Activated CD4-positive, CD25-positive, alpha-beta regulatory T cell (primary cell): Measurements from ENCODE around the gene PIP5K1B.

Experiments
- DNase-seq, 4 experiments: peaks; one replicate each; lab custom pipeline; 2025; lab: John Stamatoyannopoulos, UW

The PIP5K1B gene

GRCh38 chr9:68738358-68738757, 33.3 kb downstream of the PIP5K1B start:
- no peak for DNase-seq

- no peak for DNase-seq
Observed at GRCh38 chr9:68739621-68740174, 34.7 kb downstream of the PIP5K1B start.

DNA sequence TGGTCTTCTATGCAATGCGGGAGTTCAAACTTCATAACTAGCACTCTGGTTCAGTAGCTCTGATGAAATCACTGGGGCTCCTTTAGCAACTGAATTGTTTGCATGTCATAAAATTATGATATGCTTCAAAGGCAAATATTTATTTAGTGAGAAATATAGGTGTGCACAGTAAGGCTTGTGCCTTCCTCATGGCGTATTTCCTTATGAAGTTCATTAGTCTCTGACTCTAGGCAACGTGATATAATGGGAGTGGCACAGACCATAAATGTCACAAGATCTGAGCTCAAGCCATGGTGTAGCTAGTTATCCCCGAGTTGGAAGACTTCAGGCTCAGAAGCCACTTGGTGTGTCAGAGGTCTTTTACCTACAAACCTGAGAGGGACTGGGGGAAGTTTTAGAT, 35.5 kb downstream of the PIP5K1B start:
- no peak for DNase-seq

GRCh38 chr9:68741234-68741633, 36.2 kb downstream of the PIP5K1B start:
- no peak for DNase-seq

DNA sequence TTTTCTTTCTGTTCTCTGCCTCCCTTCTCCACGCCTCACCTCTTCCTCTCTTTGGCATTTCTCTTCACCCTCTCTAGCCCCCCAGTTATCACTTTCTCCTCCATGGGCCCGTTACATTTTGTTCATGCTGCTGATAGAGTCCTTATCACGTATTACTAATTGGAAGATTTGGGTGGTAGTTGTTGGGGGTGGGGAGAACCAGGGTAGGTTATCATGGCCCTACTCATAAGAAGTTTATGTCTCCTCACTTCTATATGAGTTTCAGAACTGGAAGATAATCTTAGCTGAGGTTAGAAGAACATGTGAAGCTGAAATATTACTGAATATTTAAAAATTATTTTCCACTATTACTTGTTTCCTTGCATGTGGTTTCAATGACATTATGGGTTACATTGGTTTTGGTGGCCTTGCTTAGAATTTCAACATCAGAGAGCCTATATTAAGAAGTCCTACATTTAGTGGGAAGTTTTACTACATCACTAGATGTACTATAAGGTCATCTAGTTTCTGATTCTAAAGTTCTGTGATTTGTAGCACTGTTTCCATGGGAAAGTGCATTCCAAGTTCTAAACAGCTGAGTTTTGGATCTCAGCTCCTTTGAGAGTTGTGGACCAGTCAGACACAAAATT, 36.8 kb downstream of the PIP5K1B start:
- DNase-seq = no peak

GRCh38 chr9:68742333-68742730, 37.3 kb downstream of the PIP5K1B start:
- DNase-seq = no peak

- no peak for DNase-seq
Observed at GRCh38 chr9:68744426-68744825, 39.4 kb downstream of the PIP5K1B start.

DNA sequence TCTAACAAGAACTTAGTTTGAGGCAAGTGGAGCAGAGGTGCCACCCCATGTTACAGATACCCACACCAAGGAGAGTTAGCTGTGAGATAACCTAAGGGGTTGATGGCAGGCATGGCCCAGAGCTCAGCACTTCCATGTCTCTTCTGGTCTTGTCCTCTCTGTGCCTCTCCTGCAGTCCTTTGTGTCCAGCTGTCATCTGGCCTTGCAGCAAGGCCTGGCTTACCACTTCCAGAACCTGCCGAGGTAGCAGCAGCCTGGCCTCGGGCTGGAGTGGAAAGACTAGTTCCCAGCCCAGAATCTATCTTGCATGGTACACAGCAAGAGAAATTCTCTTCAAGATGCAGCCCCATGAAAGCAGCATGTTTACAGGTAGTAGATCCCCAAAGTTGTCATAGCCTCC, 41.5 kb downstream of the PIP5K1B start:
- DNase-seq = no peak

DNA sequence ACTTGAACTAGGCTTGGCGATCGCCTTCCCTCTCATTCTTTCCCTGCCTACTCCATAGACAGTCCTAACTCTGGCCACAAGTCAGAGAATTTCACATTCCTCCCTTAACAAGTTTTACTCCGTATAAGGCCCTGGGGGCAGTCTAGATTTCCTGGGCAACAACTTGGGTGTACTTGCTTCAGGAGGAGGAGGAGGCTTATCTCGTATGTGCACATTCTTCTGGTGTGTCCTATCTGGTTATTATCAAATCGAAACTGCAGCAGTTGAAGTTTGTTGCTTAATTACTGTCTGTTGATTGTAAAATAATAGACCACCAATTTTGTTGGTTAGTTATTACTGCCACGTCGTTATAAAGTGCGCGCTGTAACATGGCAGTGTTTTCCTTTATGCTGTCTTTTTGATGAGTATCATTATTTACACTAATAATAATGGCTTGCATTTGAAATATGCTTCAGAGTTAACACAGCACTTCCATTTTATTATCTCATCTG, 42.0 kb downstream of the PIP5K1B start:
- DNase-seq = no peak

DNA sequence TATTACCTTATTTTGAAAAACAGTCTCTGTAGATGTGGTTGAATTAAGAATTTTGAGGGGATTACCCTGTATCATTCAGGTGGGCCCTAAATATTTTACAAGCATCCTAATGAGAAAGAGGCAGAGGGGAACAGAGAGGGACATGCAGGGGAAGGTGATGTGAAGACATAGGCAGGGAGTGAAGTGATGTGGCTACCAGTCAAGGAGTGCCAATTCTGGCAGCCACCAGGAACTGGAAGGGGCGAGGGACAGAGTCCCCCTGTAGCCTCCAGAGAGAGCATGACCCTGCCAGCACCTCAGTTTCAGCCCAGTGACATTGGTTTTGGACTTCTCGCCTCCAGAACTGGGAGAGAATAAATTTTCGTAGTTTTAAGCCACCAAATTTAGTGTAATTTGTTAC, 44.1 kb downstream of the PIP5K1B start:
- DNase-seq = no peak

DNA sequence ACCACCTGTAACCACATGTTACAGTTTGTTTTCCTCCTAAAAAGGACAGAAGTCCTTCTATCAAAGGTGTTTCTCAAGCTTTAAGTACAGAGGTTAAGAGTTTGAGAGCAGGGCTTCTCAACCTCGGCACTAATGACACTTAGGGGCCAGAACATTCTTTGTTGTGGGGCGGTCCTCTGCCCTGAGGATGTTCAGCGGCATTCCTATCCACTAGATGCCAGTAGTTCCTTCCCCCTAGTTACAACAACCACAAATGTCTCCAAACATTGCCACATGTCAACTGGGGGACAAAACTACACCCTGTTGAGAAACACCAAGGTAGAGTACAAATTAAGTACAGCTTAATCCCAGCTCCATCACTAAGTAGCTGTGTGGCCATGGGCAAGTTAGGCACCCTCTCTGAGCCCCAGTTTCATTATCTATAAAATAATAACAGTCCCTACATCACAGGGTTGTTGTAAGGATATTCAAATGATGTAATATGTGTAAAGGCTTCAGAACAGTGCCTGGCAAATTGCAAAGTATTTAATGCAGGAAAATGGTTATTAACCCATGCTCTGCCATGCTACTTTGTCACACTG, 44.6 kb downstream of the PIP5K1B start:
- DNase-seq = no peak

DNA sequence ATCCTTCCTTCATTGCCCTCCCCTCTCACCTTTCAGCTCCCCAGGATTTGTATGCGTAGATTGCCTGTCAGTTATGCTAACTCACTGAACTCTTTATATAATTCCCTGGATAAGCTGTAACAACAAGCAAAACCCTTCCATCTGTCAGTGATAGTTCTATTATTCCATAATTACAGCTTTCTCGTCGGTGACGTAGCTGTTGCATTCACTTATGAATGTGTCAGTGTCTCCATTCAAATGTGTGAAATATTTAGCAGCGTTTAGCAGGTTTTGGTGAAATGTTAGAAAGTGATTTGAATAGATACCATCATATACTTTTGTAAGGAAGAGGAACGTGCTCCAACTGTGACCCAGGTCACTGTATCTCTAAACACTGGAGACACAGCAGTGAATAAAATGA, 45.2 kb downstream of the PIP5K1B start:
- no peak for DNase-seq

GRCh38 chr9:68750786-68751185, 45.7 kb downstream of the PIP5K1B start:
- no peak for DNase-seq

DNA sequence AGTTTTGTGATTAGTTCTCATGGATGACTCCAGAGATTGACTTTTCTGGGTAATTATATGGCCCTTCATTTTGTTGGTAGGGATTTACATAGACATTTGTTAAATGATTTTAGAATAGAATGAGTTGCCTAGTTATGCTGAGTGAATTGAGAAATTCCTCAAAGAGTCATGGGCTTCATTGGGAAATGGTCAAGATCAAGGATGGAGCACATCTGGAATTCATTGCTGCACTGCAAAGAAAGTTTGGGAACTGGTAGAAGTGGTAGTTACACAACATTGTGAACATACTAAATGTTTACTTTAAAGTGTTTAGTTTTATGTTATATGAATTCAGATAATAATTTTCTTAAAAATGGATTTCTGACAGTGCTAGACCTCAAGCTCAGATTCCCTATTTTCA, 46.5 kb downstream of the PIP5K1B start:
- no peak for DNase-seq

GRCh38 chr9:68755051-68755450, 50.0 kb downstream of the PIP5K1B start:
- no peak for DNase-seq

DNA sequence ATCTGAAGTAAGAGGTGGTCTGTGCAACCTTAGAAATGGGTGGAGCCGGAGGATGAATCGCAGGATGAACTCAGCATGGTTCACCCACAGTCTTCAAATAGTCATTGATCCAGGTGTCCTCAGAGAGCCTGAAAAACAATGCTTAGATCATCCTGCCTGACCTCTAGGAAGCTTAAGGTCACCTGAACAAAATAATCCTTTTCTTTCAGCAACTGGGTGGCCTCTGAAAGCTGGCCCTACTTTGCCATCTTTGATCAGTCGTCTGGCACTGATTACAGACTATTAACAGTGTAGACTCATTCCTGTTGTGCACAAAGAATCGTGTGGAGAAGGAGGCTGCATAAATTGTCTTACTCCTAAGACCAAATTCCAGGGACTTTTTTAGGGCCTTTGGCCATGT, 50.7 kb downstream of the PIP5K1B start:
- no peak for DNase-seq

- DNase-seq = no peak
Observed at GRCh38 chr9:68759981-68760673, 55.1 kb downstream of the PIP5K1B start.

DNA sequence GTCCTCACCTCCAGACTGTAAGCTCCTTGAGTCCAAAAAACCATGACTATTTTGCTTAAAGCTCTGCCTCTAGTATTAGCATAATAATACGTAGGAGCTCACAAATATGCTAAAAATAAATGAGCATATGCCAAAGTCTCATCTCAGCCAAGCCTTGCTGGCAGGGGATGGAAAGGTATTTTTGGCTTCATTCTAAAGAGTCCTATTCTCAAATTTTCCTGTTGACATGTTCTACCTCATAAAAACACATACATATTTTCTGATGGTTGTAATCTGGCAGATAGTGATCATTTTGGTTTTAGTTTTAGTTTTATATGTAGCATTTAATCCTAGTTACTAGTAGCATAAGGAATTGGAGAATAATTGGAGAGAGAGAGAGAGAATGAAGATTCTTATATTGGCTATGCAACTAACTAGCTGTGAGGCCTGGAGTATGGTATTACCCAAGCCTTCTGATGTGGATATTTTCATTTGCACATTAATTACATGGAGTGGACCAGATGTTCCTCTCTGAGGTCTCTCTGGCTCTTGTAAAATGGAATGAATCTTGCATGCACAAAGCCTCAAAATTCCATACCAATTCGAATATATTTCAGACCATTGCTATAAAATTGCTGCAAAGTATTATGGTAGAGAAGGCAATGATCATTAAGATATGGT, 55.8 kb downstream of the PIP5K1B start:
- no peak for DNase-seq

DNA sequence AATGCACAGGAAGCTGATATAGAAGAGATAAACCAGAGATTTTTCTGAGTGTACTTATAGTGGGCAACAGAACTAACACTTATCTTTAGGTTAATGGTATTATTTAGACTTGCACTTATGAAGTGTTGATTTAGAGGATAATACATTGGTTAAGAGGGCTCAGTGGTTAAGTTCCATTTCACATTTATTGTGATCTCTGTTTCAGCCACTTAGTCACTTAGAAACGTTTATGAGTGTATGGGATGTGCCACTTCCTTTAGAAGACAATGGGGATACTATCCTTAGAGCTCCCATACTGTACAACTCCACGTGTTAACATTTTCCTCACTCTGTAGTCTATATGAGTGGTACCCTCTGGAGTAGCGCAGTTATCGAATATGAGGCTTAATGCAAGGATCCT, 57.5 kb downstream of the PIP5K1B start:
- no peak for DNase-seq

DNA sequence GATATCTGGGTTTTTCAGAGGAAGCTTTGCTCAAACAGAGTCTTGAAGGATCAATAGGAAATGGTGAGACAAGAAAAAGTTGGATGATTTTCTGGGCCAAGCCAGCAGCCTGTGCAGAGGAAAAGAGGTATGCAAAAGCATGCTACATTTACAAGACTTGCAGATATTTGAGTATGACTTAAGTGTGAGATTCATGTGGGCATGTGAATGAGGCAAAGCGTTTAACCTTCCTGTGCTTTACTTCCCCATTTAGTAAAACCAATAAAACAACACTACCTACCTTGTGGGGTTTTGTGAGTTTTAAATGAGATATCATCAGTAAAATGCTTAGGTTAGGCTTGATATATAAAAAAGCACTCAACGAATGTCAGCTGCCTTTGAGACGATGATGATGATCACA, 58.1 kb downstream of the PIP5K1B start:
- no peak for DNase-seq

DNA sequence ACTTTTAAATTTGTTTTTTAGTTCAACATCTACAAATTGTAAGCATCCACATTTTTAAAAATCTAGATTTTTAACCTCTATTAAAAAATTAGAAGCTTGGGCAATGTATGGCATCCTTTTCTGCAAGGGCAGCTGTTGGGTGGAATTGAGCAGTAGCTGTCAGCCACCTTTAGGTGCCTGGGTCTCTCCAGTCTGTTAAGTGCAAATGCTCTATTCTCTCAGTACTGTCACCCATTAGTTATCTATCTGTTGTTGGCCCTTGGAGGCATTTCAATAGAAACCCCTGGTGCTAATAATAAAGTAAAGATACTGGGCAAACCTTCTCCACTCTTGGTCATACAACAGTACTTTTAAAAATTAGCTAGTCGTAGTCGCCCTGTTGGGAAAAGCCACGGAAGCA, 63.6 kb downstream of the PIP5K1B start:
- DNase-seq = no peak

GRCh38 chr9:68769852-68770251, 64.8 kb downstream of the PIP5K1B start:
- no peak for DNase-seq

GRCh38 chr9:68771376-68771775, 66.3 kb downstream of the PIP5K1B start:
- DNase-seq = no peak
